GM21447 (cell line): ENCODE data around the gene MAGEF1.

Experiments
- ATAC-seq: cut with Tn5 transposase; IDR thresholded peaks from one replicate; pipeline ENCODE4 v1.9.1; 2021; ENCODE audit not compliant: unreplicated experiment

Gene MAGEF1

DNA sequence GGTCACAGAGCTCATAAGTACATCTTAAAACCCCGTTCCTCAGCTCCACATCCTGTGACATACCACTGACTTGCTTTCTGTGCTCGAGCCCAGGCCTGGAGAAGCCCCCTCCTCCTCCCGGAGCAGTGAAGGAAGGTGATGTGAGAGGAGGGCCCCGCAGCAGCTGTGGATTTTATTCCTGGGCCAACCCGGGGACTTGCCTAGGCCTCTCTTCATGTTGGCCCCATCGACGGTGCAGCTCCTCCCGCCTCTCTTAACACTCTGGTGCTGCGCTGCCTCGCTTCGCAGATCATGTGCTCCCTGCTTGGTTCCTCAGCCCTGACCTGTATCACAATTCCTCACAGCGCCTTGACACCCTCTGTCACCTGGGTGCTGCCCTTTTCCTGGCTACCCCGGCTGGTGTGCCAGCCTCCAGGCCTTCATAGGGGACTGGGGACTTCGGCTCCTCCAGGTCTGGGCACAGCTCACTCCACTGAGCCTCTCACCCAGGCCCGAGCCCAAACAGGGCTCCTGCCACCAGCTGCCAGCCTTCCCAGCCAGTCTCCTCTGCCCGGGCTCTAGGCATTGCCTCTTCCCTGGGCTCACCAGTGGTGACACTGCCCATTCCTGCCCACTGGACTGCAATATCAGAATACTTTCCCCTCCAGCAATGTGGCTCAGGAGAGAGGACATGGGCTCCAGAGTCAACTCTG, 21.5 kb downstream of the MAGEF1 start:
- ATAC-seq: no peak

GRCh38 chr3:184688882-184689271, 23.0 kb downstream of the MAGEF1 start:
- ATAC-seq: no peak

DNA sequence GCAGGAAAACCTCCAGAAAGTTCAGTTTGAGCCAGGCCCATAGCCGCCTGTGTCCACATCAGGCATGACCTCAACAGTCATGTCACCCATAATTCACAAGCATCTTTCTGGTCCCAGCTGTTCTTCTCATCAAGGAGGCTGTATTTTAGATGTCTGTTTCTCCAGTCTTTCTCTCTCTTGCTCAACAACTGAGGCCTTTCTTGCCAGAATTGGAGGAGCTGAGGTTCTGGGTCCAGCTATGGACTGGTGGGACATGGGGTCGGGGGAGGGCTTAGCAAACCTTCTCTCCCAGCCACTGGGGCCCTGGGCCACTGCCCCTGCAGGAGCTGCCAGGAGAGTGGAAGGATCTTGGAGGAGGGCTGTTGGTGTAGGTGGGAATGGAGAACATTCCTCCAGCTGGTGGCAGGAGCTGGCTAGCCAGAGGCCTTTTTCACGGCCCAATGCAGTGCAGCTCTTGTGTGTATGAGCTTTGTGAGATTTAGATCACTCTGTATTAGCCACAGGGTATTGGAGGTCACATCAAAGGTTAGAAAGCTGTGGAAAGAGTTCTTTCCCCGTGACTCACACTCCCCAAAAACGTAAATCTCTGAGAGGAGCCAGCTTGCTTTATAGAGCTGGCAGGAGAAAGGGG, 23.5 kb downstream of the MAGEF1 start:
- ATAC-seq: no peak

DNA sequence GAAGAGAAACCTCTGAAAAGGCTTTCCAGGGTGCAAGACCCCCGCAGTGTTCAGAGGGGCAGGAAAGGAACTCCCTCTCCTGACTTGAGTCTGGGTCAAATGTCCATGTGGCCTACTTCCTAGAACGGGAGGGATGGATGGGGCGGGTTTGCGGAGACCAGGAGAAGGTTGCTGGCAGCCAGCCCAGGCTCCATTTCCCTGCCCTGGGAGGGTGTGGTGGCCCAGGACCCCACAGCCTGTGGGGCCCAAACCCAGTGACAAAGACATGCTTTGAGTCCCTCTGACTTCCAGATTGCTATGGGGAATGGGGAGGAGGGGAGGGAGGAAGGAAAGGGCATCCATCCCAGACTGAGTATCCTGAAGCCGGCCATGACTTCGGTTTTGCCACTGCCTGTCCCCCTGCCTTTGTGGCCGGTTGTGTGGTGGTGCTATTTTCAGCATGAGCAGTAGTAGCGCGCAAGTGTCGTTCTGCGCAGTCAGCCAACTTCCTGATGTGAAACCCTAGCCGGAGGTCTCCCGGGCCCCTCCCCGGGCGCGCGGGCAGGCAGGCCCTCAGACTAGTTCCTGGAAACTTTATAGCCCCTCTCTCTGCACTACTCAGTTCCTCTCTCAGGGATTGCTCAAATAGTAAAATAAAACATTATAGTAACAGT, 24.4 kb downstream of the MAGEF1 start:
- no peak for ATAC-seq

DNA sequence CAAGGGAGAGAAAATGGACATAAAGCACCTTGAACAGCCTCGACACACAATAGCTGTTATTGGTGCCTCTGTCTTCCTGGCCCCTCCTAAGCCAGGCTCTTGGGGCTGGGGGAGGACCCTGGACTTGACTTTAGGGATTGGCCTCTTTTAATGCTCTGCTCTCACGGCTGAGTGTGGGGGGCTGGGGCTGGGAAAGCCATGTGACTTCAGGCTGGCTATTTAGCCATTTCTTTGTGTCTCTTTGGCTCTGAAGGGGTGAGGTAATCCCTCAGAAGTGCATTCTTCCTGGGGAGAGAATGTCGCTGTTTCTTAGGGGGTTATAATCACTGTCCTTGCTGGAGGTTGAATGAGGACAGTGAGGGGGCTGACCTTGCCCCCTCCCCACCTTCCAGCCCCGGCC, 26.2 kb downstream of the MAGEF1 start:
- no peak for ATAC-seq

- ATAC-seq: no peak
Measured at GRCh38 chr3:184685055-184685454, 26.8 kb downstream of the MAGEF1 start.

DNA sequence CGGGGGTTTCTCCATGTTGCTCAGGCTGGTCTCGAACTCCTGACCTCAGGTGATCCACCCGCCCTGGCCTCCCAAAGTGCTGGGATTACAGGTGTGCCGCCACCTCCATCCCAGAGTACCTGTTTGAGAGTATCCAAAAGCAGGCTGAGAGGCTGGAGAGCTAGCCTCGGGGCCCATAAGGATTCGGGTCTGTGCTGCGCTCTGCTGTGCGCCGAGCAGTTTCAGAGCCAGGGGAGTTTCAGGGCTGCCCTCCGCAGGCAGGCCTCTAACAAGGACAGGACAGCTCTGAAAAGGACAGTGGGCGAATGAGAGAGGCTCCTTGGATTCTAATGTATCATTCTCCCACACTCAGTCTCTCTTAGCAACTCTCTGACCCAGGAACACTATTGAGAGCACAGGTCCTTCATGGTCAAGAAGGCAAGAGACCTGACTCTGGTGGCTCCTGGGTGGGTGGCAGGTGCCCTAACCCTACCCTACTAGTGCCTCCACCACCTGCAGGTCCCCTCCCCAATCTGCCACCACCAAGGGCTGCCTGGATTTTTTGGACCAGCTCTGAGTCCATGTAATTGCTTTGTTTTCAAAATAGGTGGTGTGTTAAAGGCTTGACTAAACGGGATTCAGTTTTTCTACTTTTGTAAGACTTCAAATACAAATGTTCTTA, 27.8 kb downstream of the MAGEF1 start:
- no peak for ATAC-seq

DNA sequence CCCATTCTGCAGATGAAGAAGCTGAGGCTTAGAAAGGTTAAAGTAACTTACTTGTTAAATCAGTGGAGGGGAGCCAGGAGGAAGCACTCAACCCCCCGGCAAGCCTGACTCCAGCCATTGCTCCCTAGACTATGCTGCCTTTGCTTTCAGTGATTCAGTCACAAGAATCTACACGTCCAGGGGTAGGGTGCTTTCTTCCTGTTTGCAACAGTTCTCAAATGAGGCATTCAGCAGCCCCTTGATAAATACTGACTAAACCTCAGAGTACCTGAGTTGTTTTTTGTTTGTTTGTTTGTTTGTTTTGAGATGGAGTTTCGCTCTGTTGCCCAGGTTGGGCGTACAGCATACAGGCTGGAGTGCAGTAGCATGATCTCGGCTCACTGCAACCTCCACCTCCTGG, 28.6 kb downstream of the MAGEF1 start:
- no peak for ATAC-seq

GRCh38 chr3:184682671-184683070, 29.2 kb downstream of the MAGEF1 start:
- ATAC-seq: no peak

GRCh38 chr3:184680385-184681345, 31.2 kb downstream of the MAGEF1 start:
- ATAC-seq: no peak

DNA sequence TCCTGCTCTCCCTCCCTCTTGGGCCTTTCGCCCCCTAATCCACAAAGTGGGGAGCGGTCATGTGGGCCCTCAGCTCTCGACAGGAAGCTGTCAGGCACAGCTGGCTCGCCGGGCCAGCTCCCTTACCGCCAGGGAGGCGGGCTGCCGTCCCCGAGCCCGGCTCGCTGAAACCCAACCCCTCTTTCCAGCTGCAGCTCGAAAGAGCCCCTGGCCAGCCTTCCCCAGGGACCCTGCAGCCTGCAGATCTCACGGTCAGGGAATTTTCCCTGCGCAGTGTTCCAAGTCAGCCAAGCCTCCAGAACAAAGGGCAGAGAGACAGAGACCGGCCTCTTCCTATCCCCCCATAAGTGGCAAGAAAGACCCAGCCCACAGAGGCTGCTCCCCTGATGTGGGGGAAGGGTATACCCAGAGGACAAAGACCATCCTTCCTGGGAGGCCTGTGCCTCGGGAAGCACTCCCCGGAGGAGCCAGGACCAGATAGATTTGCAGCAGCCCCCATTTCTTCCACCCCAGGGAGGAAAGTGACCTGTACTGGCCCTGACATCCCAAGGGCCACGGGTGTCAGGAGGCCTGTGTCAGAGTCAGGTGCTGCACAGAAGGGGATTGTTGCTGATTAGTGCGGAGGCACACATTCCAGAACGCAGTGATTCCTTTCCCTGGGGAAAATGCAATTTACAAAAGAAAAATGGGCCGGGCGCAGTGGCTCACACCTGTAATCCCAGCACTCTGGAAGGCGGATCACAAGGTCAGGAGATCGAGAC, 32.6 kb downstream of the MAGEF1 start:
- ATAC-seq: no peak

DNA sequence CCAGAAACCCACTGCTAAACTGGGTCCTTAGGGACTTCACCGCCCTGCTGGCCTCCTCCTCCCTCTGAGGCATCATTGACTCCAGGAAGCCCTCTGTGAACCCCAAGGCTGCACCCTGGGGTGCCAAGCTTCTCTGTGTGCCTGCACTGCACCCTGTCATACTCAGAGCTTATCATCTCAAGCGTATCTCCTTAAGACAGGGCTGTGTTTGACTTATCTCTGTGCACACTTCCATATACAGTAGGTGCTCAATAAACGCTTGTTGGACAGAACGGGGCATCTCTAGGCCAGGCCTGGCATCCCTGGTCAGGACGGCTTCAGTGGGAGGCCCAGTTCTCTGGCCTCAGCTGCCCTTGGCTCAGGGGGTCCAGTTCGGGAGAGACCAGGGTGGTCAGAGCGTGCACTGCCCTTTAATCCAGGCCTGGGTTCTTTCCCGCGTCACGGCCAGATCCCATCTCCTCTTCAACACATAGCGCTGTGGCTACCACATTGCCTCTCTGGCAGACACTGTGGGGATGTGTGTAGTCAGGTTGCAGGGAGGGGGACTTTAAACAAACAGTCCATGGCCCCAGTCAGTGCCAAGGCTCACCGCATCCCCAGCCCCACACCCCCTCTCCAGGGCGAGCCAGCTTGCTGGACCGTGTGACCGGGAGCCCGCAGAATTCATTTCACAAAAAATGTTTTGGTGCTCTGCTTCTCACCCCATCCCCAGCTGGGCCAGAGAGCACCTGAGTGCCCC, 33.4 kb downstream of the MAGEF1 start:
- no peak for ATAC-seq

GRCh38 chr3:184677344-184678316, 34.2 kb downstream of the MAGEF1 start:
- ATAC-seq: no peak

DNA sequence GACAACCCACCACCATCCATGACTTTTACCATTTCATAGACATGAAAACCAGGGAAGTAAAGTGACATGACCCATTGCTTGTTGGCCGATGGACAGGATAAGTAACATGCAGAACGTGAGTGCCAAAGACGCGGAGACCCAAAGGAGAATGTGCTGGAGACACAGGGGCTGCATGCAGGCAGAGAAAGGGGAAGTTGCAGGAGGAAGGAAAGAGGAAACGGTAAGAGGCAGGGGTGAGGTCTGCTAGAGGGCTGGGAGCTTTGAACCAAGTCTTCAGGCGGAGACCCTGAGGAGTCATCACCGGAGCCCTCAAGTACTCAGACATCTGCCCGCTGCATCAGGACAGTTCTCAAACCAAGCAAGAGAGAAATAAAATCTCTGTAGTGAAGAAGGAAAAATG, 34.9 kb downstream of the MAGEF1 start:
- ATAC-seq: no peak

GRCh38 chr3:184674626-184675025, 37.2 kb downstream of the MAGEF1 start:
- ATAC-seq: no peak

DNA sequence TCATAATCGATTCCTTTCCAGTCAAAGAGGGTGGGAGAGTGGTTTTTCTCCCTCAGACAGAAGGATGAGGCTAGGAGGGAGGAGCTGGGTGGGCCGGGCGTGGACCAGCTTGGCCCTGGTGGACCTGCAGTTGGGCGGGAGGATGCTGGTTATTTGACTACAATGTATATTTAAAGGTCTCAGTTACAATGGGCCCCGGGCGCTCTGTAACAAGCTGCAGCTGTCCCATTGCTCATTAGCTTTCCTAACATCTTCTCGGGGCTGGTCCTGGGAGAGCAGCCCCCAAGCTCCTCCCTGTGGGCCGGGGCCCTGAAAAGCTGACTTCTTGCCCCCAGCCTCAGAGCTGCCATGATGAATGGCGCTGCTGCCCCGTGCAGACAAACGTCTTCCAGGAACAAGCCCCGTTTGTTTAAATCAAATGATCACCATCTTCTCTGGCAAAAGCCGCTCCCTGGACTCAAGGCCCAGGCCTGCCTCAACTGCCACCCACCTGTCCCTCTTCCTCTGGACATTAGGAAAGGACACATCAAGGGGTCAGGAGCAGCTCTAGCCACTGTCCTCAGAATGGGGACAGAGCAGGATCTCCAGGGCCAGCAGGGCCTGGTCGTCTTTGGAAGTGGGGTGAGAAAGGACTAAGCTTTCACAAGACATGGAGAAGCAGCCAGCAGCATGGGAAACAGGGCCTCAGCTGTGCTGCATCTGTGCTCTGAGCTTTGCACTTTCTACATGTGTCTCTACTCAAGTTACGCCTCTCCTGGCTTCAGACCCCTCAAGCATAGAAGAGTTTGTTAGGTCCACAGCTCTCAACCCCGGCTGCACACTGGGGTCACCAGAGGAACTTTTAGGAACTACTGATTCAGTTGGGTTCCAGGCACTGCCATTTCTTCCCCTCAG, 38.6 kb downstream of the MAGEF1 start:
- ATAC-seq: no peak

GRCh38 chr3:184672335-184672734, 39.5 kb downstream of the MAGEF1 start:
- ATAC-seq: no peak
